PC-9 (cell line): ENCODE results near the gene TMEM208. TPM values are rescaled to one million over a fixed set of nuclear protein-coding genes. Genes with fewer than 3 reads are reported as not detected.

Experiments
- BruUV-seq: library from RNA; stranded (reverse); fragments of 400-500 nt; replicated peaks from 2 replicates; lab custom pipeline; 2021; lab: Mats Ljungman, UMichigan
- CTCF ChIA-PET: fragments of 300-600 bp; sonication (Branson Sonifier 250); formaldehyde crosslinking; loops from one replicate; lab custom pipeline; 2022; ENCODE audit warnings: antibody characterized with exemption; lab: Charles Lee
- POLR2A ChIA-PET: fragments of 300-600 bp; sonication (Branson Sonifier 250); formaldehyde crosslinking; loops from one replicate; lab custom pipeline; 2022; ENCODE audit warnings: antibody characterized with exemption; ENCODE audit not compliant: unreplicated experiment; lab: Charles Lee
- DNase-seq, 2 experiments: peaks; one replicate each; pipeline versions ENCODE4 v3.0.0 to v3.0.0-alpha.2; 2015 to 2022; ENCODE audit warnings: mixed read lengths in 1 of 2
- H2AFZ ChIP-seq: fragments of 200-600 bp; sonication (generic); 2 replicates; pipeline ENCODE4 v1.8.1; 2017; ENCODE audit warnings: antibody characterized with exemption
- H3F3A ChIP-seq: fragments of 200-600 bp; sonication (generic); 2 replicates; pipeline ENCODE4 v1.8.1; 2017; ENCODE audit warnings: antibody characterized with exemption, mild to moderate bottlenecking, low read depth; ENCODE audit not compliant: insufficient read depth
- H3K27ac ChIP-seq: fragments of 200-600 bp; sonication (generic); 2 replicates; pipeline ENCODE4 v1.6.1; 2016; ENCODE audit warnings: mixed run types
- H3K27me3 ChIP-seq: fragments of 200-600 bp; sonication (generic); 2 replicates; pipeline ENCODE4 v1.6.1; 2016; ENCODE audit warnings: low read depth, mixed run types; ENCODE audit not compliant: insufficient read depth
- H3K36me3 ChIP-seq: fragments of 200-600 bp; sonication (generic); 2 replicates; pipeline ENCODE4 v1.6.1; 2016; ENCODE audit warnings: low read depth, mixed run types
- H3K4me1 ChIP-seq: fragments of 200-600 bp; sonication (generic); replicated peaks from 2 replicates; pipeline ENCODE4 v1.6.1; 2016; ENCODE audit warnings: mixed run types; ENCODE audit not compliant: insufficient read depth
- H3K4me2 ChIP-seq: fragments of 200-600 bp; sonication (generic); 2 replicates; pipeline ENCODE4 v1.6.1; 2017; ENCODE audit warnings: mixed run types
- H3K4me3 ChIP-seq: fragments of 200-600 bp; sonication (generic); 2 replicates; pipeline ENCODE4 v1.6.1; 2016; ENCODE audit warnings: mixed run types
- H3K79me2 ChIP-seq: fragments of 200-600 bp; sonication (generic); 2 replicates; pipeline ENCODE4 v1.6.1; 2017; ENCODE audit warnings: low read depth, mixed run types
- H3K9me2 ChIP-seq: fragments of 200-600 bp; sonication (generic); 2 replicates; pipeline ENCODE4 v1.8.1; 2017; ENCODE audit warnings: mild to moderate bottlenecking; ENCODE audit not compliant: insufficient read depth
- H3K9me3 ChIP-seq: fragments of 200-600 bp; sonication (generic); 2 replicates; pipeline ENCODE4 v1.8.1; 2016; ENCODE audit warnings: low read depth; ENCODE audit not compliant: insufficient read depth
- H4K20me1 ChIP-seq: fragments of 200-600 bp; sonication (generic); 2 replicates; pipeline ENCODE4 v1.8.1; 2017; ENCODE audit not compliant: insufficient read depth
- EZH2 ChIP-seq: fragments of 200-600 bp; sonication (generic); IDR thresholded peaks from 2 replicates; pipeline ENCODE4 v1.8.0; 2017; ENCODE audit warnings: antibody characterized with exemption, low read depth
- intact Hi-C: fragments of 100-400 bp; cut with micrococcal nuclease; formaldehyde crosslinking; loops from one replicate; pipeline ENCODE4 v1.10.0; 2022; ENCODE audit not compliant: unreplicated experiment
- total RNA-seq: library from RNA; stranded (reverse); gene quantifications from 2 replicates; pipeline ENCODE4 v1.2.3, GENCODE V29; 2021
- TF ChIP-seq, protein P1 (sequence below): fragments of 200-600 bp; sonication (generic); conservative IDR thresholded peaks from 2 replicates; pipeline ENCODE4 v1.6.1; 2017; ENCODE audit warnings: mixed run types, antibody characterized with exemption, mild to moderate bottlenecking, moderate library complexity

TMEM208 gene
- total RNA-seq, 1 experiment from 2014 or later: 39.5 TPM

DNA sequence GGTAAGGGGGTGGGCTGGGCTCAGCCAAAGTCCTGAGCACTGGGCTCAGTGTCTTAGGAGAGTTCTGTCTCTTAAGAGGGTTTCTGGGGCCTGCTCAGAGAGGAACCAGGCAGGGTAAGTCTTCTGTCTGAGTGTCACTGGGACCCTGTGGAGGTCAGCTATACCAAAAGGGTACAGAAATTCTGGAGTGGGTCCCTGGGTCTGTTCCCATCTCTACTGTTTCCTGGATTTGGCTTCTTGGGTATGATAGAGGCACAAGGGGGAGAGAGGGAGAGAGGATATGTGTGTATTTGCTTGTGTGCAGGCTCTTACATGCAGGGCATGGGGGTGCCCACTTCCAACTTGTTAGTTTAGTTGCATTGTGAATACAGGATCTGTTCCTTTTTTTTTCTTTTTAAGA lies 33.4 kb upstream of the TMEM208 start:
- Histone ChIP-seq H3K4me1 (peaks cover 46% of the 10 kb centered on the region), H3K27ac (no peak overlapping the region), H3K79me2 (peaks cover 36% of the 10 kb centered on the region), H3K4me2 (peak overlapping the region; percentile 96), H3K27me3 (no peaks in the 10 kb centered on the region), H3K9me3 (no peaks in the 10 kb centered on the region), H3K36me3 (peaks cover 25% of the 10 kb centered on the region; the same call in 1 of the 2 replicates), H3F3A (peaks cover 51% of the 10 kb centered on the region), H3K9me2 (no peaks in the 10 kb centered on the region), H2AFZ (no peak overlapping the region), H3K4me3 (peak overlapping the region; percentile 92; the same call in 1 of the 2 replicates), H4K20me1 (peaks cover 16% of the 10 kb centered on the region)
- intact Hi-C loops: loop anchor here (10.0 kb wide), 2 partner anchors 201 to 271 kb away; partner anchors contain the start of gene TPPP3
- POLR2A ChIA-PET: interaction anchor here (0.7 kb wide), 1 partner anchor 75 kb away, joined by 5 read pairs; no protein-coding TSS in a partner anchor
- no TSS peak for BruUV-seq
- no peak for DNase-seq
- TF ChIP-seq EZH2: no peak
- TF ChIP-seq, protein P1, sequence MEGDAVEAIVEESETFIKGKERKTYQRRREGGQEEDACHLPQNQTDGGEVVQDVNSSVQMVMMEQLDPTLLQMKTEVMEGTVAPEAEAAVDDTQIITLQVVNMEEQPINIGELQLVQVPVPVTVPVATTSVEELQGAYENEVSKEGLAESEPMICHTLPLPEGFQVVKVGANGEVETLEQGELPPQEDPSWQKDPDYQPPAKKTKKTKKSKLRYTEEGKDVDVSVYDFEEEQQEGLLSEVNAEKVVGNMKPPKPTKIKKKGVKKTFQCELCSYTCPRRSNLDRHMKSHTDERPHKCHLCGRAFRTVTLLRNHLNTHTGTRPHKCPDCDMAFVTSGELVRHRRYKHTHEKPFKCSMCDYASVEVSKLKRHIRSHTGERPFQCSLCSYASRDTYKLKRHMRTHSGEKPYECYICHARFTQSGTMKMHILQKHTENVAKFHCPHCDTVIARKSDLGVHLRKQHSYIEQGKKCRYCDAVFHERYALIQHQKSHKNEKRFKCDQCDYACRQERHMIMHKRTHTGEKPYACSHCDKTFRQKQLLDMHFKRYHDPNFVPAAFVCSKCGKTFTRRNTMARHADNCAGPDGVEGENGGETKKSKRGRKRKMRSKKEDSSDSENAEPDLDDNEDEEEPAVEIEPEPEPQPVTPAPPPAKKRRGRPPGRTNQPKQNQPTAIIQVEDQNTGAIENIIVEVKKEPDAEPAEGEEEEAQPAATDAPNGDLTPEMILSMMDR: no peak
- CTCF ChIA-PET: interaction anchor here (0.5 kb wide), 1 partner anchor 15 kb away, joined by 8 read pairs; no protein-coding TSS in a partner anchor

DNA sequence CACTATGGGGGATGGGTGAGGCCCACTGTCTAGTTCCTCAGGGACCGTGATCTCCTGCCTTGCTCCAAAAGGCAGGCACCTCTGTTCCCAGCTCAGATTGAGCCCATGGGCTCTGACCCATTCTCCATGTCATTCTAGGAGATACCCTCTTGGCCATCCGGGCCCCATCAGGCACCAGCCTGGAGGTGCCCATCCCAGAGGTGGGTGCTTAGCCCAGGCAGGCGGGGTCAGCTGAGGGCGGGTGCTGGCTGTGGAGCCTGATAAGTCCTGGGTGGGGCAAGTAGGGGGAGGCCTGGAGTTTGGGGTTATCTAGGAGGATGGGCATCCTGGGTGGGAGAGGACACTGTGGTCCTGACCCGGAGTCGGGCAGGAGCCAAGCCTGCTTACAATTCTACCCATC lies 32.7 kb upstream of the TMEM208 start:
- no peaks in the 10 kb centered on the region for H3K27me3 ChIP-seq
- intact Hi-C loops: loop anchor here (10.0 kb wide), 2 partner anchors 201 to 271 kb away; partner anchors contain the start of gene TPPP3
- peaks cover 57% of the 10 kb centered on the region for H3F3A ChIP-seq
- H3K4me3 ChIP-seq: no peak overlapping the region
- DNase-seq: no peak
- H3K9me2 ChIP-seq: no peaks in the 10 kb centered on the region
- H4K20me1 ChIP-seq: peaks cover 16% of the 10 kb centered on the region
- BruUV-seq: no TSS peak
- H3K4me1 ChIP-seq: peaks cover 52% of the 10 kb centered on the region
- no peak overlapping the region for H3K27ac ChIP-seq
- H3K4me2 ChIP-seq: peak overlapping the region; percentile 96
- peaks cover 36% of the 10 kb centered on the region for H3K79me2 ChIP-seq
- TF ChIP-seq EZH2: no peak
- TF ChIP-seq, protein P1: no peak
- no peak overlapping the region for H2AFZ ChIP-seq
- no peaks in the 10 kb centered on the region for H3K9me3 ChIP-seq
- peaks cover 25% of the 10 kb centered on the region; the same call in 1 of the 2 replicates for H3K36me3 ChIP-seq
- CTCF ChIA-PET: no interaction called here
- POLR2A ChIA-PET: no interaction called here

DNA sequence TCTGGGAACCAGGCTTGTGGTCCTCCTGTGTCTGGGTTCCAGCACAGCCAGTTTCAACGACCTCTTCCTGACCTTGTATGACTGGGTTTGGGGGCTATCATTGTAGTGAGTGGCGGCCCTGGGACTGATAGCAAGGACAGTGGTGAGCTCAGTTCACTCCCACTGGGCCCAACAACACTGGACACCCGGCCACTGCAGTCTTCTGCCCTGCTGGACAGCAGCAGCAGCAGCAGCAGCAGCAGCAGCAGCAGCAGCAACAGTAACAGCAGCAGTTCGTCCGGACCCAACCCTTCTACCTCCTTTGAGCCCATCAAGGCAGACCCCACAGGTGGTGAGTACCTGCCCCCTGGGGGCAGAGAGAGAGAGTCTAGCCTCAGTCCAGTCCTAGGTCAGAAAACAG lies 31.3 kb upstream of the TMEM208 start:
- peaks cover 60% of the 10 kb centered on the region for H3K4me1 ChIP-seq
- intact Hi-C loops: loop anchor here (10.0 kb wide), 2 partner anchors 199 to 269 kb away; partner anchors contain the start of gene TPPP3
- H3K27ac ChIP-seq: no peak overlapping the region
- peak in 1 of 2 experiments; percentile 20 for DNase-seq
- H3K9me3 ChIP-seq: no peaks in the 10 kb centered on the region
- H3K36me3 ChIP-seq: peaks cover 25% of the 10 kb centered on the region; the same call in 1 of the 2 replicates
- POLR2A ChIA-PET: no interaction called here
- H3K9me2 ChIP-seq: no peaks in the 10 kb centered on the region
- BruUV-seq: no TSS peak
- H4K20me1 ChIP-seq: peaks cover 16% of the 10 kb centered on the region
- peaks cover 43% of the 10 kb centered on the region for H3K79me2 ChIP-seq
- no peak for TF ChIP-seq EZH2
- TF ChIP-seq, protein P1: no peak
- H3K27me3 ChIP-seq: no peaks in the 10 kb centered on the region
- H2AFZ ChIP-seq: no peak overlapping the region
- H3K4me3 ChIP-seq: no peak overlapping the region
- no peak overlapping the region for H3K4me2 ChIP-seq
- peaks cover 57% of the 10 kb centered on the region for H3F3A ChIP-seq
- CTCF ChIA-PET: no interaction called here
